Measurements from ENCODE around the gene PRR22.
"Not testable (repeated sequence)": the region's sequence is repeated elsewhere in the genome, so short reads cannot be mapped to it uniquely, and the experiment has no call there.

The PRR22 gene

GRCh38 chr19:5751709-5752108 is 32.8 kb downstream of the PRR22 start:
- DNase-seq (ENCODE audit: low read depth) = no peak

- DNase-seq (ENCODE audit: low read depth) = no peak
Measured at GRCh38 chr19:5749505-5749904, 35.0 kb downstream of the PRR22 start.

- not testable (repeated sequence) for DNase-seq (ENCODE audit: low read depth)
Measured at GRCh38 chr19:5748920-5749319, 35.6 kb downstream of the PRR22 start.

- not testable (repeated sequence) for DNase-seq (ENCODE audit: low read depth)
Measured at GRCh38 chr19:5744999-5745398, 39.5 kb downstream of the PRR22 start.

GRCh38 chr19:5743630-5744029 is 40.9 kb downstream of the PRR22 start:
- DNase-seq (ENCODE audit: low read depth) = no peak

GRCh38 chr19:5742051-5742450 is 42.5 kb downstream of the PRR22 start:
- no peak for DNase-seq (ENCODE audit: low read depth)

GRCh38 chr19:5738423-5738822 is 46.1 kb downstream of the PRR22 start:
- DNase-seq (ENCODE audit: low read depth) = no peak

GRCh38 chr19:5733172-5733571 is 51.4 kb downstream of the PRR22 start:
- not testable (repeated sequence) for DNase-seq (ENCODE audit: low read depth)
